Limb (tissue), 2 donors: Measurements from ENCODE around the gene GP9.
"Not testable (repeated sequence)": the region's sequence is repeated elsewhere in the genome, so short reads cannot be mapped to it uniquely, and the experiment has no call there.

ENCODE experiments used
- DNase-seq, 2 donors: peaks; one replicate each; pipeline ENCODE4 v3.0.0-alpha.2; 2016; ENCODE audit errors: extremely low spot score in 2 of 2

Gene GP9

GRCh38 chr3:129070086-129070885, 9.7 kb downstream of the GP9 start:
- no peak for DNase-seq

GRCh38 chr3:129077222-129077621, 16.6 kb downstream of the GP9 start:
- no peak for DNase-seq

- no peak for DNase-seq
Measured at GRCh38 chr3:129078510-129078909, 17.9 kb downstream of the GP9 start.

- no peak for DNase-seq
Measured at GRCh38 chr3:129081503-129081902, 20.9 kb downstream of the GP9 start.

GRCh38 chr3:129082026-129082425, 21.4 kb downstream of the GP9 start:
- no peak for DNase-seq

- DNase-seq = no peak
Measured at GRCh38 chr3:129084501-129084900, 23.9 kb downstream of the GP9 start.

GRCh38 chr3:129085165-129085715, 24.7 kb downstream of the GP9 start:
- DNase-seq = no peak

GRCh38 chr3:129085818-129086217, 25.2 kb downstream of the GP9 start:
- DNase-seq = no peak

GRCh38 chr3:129087138-129087702, 26.6 kb downstream of the GP9 start:
- DNase-seq = peak; percentile 32 to 53

GRCh38 chr3:129087904-129088303, 27.3 kb downstream of the GP9 start:
- peak in 1 of 2 donors; percentile 43 for DNase-seq

- not testable (repeated sequence) for DNase-seq
Measured at GRCh38 chr3:129088312-129088711, 27.7 kb downstream of the GP9 start.

- no peak for DNase-seq
Measured at GRCh38 chr3:129095285-129095684, 34.7 kb downstream of the GP9 start.

- no peak for DNase-seq
Measured at GRCh38 chr3:129100274-129100673, 39.7 kb downstream of the GP9 start.

- DNase-seq = no peak
Measured at GRCh38 chr3:129101370-129102138, 41.0 kb downstream of the GP9 start.

GRCh38 chr3:129103296-129103695, 42.7 kb downstream of the GP9 start:
- DNase-seq = no peak

GRCh38 chr3:129104051-129104450, 43.5 kb downstream of the GP9 start:
- DNase-seq = no peak

GRCh38 chr3:129104498-129105079, 44.0 kb downstream of the GP9 start:
- DNase-seq = no peak

GRCh38 chr3:129105862-129106261, 45.3 kb downstream of the GP9 start:
- no peak for DNase-seq

GRCh38 chr3:129106320-129106719, 45.7 kb downstream of the GP9 start:
- DNase-seq = no peak

GRCh38 chr3:129106866-129107565, 46.4 kb downstream of the GP9 start:
- no peak for DNase-seq

- DNase-seq = no peak
Measured at GRCh38 chr3:129107793-129108192, 47.2 kb downstream of the GP9 start.
